GM19372 (cell line): ENCODE measurements around the gene CDC123.
"Not testable (repeated sequence)": the region's sequence is repeated elsewhere in the genome, so short reads cannot be mapped to it uniquely, and the experiment has no call there.

Experiments
- ATAC-seq: cut with Tn5 transposase; IDR thresholded peaks from one replicate; pipeline ENCODE4 v1.9.1; 2021; ENCODE audit warnings: mild to moderate bottlenecking, low read depth, moderate library complexity; ENCODE audit not compliant: unreplicated experiment

CDC123 gene

DNA sequence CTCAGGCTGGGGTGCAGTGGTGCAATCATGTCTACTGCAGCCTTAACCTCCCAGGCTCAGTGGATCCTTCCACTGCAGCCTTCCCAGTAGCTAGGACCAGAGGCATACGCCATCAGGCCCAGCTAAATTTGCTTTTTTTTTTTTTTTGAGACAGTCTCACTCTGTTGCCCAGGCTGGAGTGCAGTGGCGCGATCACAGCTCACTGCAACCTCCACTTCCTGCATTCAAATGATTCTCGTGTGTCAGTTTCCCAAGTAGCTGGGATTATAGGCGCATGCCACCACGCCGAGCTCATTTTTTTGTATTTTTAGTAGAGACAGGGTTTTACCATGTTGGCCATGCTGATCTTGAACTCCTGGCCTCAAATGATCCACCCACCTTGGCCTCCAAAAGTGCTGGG lies 81.9 kb downstream of the CDC123 start:
- ATAC-seq, result not testable (repeated sequence)

DNA sequence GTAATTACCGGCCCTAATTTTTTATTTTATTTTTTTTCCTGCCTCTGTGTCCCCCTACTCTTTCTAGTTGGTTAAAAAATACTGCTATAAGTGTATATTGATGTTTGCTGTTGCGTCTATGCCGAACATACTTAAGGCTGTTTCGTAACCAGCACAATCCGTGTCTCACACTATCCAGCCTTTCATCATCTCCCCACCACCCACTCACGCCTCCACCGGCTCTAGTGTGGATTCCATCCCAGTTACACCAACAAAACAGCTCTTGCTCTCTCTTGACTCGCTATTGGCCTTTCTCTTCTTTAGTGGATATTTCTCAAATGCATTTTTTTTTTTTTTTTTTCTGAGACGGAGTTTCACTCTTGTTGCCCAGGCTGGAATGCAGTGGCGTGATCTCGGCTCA lies 83.3 kb downstream of the CDC123 start:
- no peak for ATAC-seq

DNA sequence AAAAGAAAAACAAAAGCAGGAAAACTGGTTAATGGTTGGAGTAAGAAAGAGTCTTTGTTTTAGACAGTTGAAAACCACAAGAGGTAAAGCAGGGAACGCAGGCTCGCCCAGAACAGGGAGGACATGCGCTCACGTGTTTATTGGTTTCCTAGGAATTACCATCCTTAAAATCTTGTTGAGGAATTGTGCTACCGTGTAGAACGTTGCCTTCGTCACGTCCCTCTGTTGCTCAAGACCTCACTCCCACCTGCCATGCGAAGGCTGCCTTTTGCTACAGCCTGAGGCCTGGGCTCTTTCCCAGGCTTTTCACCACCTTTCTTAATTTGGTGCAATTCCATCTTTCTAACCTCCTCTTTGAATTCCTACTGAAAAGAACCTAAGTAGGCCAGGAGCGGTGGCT lies 91.8 kb downstream of the CDC123 start:
- no peak for ATAC-seq

DNA sequence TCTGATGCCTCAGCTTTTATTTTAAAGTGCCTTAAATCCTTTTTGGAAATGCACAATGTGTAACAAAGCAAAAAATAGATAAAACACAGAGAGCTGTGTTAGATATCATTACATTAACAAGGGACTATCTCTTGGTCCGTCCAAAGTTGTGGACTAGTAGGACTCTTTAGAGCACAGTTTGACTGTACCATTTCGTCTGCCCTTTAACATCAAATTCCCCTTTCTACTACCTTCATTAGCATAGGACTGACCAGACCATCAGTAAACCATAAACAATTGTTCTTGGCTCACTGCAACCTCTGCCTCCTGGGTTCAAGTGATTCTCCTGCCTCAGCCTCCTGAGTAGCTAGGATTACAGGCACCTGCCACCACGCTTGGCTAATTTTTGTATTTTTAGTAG lies 101.8 kb downstream of the CDC123 start:
- ATAC-seq, result not testable (repeated sequence)

DNA sequence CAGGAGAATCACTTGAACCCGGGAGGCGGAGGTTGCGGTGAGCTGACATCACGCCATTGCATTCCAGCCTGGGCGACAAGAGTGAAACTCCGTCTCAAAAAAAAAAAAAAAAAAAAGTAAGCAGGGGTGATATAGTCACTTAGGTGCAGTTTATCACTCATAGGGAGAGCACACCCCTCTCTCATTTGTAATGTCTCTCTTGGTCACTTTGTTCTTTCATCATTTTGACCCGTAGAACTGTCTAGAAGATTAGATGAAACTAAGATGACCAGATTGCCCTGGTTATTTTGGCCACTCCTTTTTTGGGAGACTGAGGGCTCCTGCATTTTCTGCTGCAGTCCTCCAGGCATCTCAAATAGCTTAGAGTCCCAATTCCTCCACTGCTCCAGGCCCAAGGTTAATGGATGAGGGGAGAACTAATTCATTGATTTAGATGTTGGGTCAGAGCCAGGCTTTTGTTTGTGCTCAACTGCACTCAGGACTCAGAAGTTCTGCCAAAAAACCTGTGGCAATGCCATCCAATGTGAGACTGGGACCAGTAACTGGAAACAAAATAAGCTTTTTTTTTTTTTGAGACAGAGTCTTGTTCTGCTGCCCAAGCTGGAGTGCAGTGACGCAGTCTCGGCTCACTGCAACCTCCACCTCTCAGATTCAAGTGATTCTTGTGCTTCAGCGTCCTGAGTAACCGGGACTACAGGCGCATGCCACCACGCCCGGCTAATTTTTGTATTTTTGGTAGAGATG lies 103.4 kb downstream of the CDC123 start:
- no peak for ATAC-seq
